ENCODE measurements around the gene BCL11A. TPM values are rescaled to one million over a fixed set of nuclear protein-coding genes. Genes with fewer than 3 reads are reported as not detected.

The BCL11A gene
- total RNA-seq, 4 donors from 2014 or later: 0.28 to 5.0 (median 1.1) TPM

DNA sequence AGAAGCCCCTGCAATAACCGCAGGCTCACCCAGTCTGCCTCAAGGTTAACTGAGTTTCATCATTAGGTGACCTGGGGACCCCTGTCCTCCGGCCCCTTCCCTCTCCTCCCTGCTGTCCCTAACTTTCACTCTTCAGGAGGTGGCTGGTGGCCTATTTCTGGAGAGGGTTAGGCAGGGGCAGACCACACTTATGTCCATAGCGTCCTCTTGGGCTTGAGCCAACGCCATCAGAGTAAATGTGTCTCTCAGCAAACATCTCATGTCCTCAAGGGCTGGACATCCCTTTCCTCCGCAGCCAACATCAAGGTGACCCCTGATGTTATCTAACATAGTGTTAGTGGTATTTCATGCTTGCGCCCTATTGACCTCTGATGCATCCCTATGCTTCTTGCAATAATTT, 114.8 kb downstream of the BCL11A start:
- no peak for DNase-seq (ENCODE audit: low spot score)
- no peak for ATAC-seq (ENCODE audit: low FRiP score)
- TF ChIP-seq, protein P1, sequence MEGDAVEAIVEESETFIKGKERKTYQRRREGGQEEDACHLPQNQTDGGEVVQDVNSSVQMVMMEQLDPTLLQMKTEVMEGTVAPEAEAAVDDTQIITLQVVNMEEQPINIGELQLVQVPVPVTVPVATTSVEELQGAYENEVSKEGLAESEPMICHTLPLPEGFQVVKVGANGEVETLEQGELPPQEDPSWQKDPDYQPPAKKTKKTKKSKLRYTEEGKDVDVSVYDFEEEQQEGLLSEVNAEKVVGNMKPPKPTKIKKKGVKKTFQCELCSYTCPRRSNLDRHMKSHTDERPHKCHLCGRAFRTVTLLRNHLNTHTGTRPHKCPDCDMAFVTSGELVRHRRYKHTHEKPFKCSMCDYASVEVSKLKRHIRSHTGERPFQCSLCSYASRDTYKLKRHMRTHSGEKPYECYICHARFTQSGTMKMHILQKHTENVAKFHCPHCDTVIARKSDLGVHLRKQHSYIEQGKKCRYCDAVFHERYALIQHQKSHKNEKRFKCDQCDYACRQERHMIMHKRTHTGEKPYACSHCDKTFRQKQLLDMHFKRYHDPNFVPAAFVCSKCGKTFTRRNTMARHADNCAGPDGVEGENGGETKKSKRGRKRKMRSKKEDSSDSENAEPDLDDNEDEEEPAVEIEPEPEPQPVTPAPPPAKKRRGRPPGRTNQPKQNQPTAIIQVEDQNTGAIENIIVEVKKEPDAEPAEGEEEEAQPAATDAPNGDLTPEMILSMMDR (IDR thresholded peaks at IDR 0.05): no peak

DNA sequence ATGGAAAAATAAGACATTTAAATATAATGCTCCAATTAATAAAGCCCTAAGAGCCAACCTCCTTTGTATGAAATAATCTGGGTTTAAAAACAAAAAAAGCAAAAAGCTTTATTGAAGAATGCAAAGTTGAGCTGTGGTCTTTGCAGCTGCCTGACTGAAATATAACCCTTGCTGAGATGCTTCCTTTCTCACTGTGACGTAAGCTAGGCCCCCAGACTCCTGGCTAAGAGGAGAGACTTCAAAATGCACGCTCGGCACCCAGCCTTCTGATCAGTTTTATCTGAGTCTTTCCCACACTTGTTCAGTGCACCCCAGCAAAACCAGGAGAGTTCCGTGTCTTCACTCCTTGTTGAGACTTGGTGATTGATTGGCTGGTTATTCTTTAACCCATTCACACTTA, 115.3 kb downstream of the BCL11A start:
- ATAC-seq (ENCODE audit: low FRiP score): no peak
- no peak for DNase-seq (ENCODE audit: low spot score)
- TF ChIP-seq, protein P1 (IDR thresholded peaks at IDR 0.05): no peak

DNA sequence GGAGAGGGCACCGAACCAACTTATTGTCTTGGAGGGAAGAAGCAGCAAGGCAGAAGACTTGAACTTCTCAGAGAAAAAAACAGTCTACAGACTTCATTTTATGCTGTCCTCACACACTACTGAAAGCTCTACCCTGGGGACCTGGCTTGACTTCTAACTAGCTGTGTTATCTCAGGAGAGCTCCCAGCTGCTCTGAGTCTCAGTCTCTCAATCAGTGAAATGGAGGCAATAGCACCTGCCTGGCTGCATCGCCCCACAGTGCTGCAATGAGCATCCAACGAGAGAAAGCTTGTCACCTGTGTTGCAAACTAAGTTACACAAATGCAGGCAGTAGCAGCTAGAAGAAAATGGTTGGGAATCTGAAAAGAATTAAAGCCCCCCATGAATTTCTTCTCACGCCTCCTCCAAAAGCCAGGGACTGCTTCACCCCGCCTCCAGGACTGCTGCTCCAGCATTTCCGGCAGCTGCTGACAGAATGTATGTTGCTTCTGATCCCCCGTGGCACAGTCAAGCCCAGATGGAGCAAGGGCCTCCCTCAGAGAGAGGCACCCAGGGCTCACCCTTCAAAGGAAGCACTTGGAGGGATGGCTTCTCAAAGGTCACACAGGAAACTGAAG, 116.3 kb downstream of the BCL11A start:
- DNase-seq (ENCODE audit: low spot score): no peak
- TF ChIP-seq, protein P1 (IDR thresholded peaks at IDR 0.05): no peak

DNA sequence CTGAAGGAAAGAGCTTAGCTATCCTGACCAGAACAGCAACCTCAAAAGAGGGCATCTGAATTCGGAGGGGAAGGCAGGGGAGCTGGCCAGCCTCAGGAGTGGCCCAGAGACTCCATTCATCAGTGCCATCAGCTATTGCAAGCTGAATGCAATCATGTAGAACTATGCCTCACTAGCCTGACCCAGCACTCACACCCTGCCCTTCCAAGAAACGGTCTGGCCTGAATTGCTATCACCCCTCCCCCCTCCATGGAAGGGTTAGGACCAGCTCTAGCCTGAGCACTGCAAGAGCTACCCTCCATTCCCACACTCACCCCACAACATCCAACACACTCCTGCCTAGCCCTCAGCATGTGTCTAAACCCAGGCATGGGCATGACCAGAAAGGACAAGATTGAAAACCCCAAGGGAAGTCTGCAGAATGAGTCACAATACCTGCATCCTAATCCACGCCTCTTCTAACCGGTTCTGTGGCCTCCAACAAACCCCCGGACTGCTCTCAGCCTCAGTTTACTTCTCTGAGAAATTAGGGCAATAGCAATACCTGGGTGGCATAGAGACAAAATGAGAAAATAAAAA, 120.3 kb downstream of the BCL11A start:
- TF ChIP-seq, protein P1 (IDR thresholded peaks at IDR 0.05): no peak
- DNase-seq (ENCODE audit: low spot score): no peak
- ATAC-seq (ENCODE audit: low FRiP score): no peak

More for the DNA sequence above, 116.3 kb downstream of the BCL11A start:
- no peak for ATAC-seq (ENCODE audit: low FRiP score)

DNA sequence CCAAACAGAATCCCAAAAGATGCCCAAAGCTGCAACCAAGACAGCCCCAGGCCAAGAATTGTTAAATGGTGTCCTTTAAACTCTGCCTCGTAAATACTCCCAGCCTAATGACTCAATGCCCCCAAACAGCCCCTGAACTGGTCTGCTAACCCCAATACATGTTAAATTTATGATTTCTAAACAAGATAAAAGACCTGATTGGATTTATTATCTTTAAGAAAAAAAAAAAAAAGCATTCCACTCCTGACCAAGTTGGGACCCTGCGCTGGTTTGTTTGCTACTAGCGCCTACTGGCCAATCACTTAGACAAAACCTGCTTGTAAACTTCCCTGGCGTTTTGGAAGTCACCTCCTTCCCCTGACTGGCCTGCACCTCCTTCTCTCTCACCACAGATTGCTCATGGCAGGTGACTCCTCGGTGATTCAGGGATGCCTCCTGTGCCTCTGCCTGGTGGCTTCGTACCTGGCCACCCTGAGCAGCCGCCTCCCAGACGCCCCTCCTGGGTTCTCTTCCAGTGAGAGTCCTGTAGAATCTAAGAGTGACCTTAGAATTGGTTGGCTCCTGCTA, 121.3 kb downstream of the BCL11A start:
- DNase-seq (ENCODE audit: low spot score): no peak
- TF ChIP-seq, protein P1 (IDR thresholded peaks at IDR 0.05): no peak
- ATAC-seq (ENCODE audit: low FRiP score): no peak

DNA sequence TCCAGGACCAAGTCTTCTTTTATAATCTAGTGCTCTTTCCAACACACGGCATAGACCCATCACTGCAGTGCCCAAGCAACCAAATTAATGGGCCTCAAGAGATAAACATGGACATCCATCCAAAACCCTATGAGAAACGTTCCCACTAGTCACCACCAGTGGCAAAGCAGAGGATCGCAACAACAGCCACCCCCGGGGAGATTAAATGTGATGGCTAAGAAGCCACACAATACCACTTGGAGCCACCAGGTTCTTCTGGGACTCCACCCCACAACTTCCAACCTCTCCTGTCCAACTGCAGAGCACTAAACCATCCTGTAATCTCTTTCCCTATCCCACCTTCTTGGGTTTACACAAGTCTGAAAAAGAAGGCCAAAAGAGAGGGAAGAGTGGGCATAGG, 123.8 kb downstream of the BCL11A start:
- DNase-seq (ENCODE audit: low spot score) (no peak), ATAC-seq (ENCODE audit: low FRiP score) (no peak)
- TF ChIP-seq, protein P1 (IDR thresholded peaks at IDR 0.05): no peak

DNA sequence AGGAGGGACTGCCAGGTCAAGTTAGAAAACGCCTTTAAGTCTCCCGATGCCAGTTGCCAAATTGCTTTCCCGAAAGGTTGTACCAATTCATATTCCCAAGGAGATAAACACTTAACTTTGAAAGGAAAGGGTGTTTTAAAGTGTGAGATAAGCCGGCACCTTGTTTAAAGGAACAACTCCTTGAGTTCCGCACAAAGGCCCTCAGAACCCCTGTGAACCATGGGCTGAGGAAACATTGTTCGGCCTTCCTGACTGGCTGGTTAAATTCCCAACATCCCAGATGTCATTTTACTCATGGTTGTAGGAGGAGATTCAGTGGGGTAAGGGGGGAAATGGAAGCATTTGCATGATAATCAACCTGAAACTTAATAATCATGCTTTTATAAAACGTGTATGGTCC, 126.6 kb downstream of the BCL11A start:
- DNase-seq (ENCODE audit: low spot score) (no peak), ATAC-seq (ENCODE audit: low FRiP score) (no peak)
- TF ChIP-seq, protein P1 (IDR thresholded peaks at IDR 0.05): no peak
